Trophoblast cell (in vitro differentiated cells and primary cell): ENCODE measurements around the gene GNAL.
A peak's percentile ranks its signal among the peaks of the same experiment; 100 is the strongest.
"Not testable (repeated sequence)": the region's sequence is repeated elsewhere in the genome, so short reads cannot be mapped to it uniquely, and the experiment has no call there.

ENCODE experiments used
- DNase-seq, 2 donors: peaks; one replicate each; pipeline ENCODE4 v3.0.0-alpha.2; 2016
- H2AFZ ChIP-seq: 2 replicates; pipeline ENCODE4 v1.6.1; 2013; ENCODE audit warnings: low read length, moderate library complexity, mild to moderate bottlenecking; ENCODE audit not compliant: insufficient read depth, poor library complexity
- H2AK5ac ChIP-seq: 2 replicates; pipeline ENCODE4 v1.6.1; 2013; ENCODE audit warnings: mild to moderate bottlenecking, low read length
- H2BK120ac ChIP-seq: 2 replicates; pipeline ENCODE4 v1.6.1; 2013; ENCODE audit warnings: low read length, mild to moderate bottlenecking, moderate library complexity; ENCODE audit not compliant: insufficient read depth, poor library complexity
- H2BK12ac ChIP-seq: 2 replicates; pipeline ENCODE4 v1.6.1; 2013; ENCODE audit warnings: mild to moderate bottlenecking, low read length, moderate library complexity
- H2BK5ac ChIP-seq: 2 replicates; pipeline ENCODE4 v1.6.1; 2013; ENCODE audit warnings: low read length, low read depth, moderate library complexity, mild to moderate bottlenecking; ENCODE audit not compliant: poor library complexity
- H3K14ac ChIP-seq: 2 replicates; pipeline ENCODE4 v1.6.1; 2013; ENCODE audit warnings: mild to moderate bottlenecking, low read length
- H3K18ac ChIP-seq: 2 replicates; pipeline ENCODE4 v1.6.1; 2013; ENCODE audit warnings: mild to moderate bottlenecking, low read length
- H3K23ac ChIP-seq: 2 replicates; pipeline ENCODE4 v1.6.1; 2013; ENCODE audit warnings: low read length
- H3K27ac ChIP-seq: 2 replicates; pipeline ENCODE4 v1.5.1; 2013; ENCODE audit warnings: low read depth, mild to moderate bottlenecking, inconsistent platforms, low read length, moderate library complexity
- H3K27me3 ChIP-seq: 2 replicates; pipeline ENCODE4 v1.6.1; 2013; ENCODE audit warnings: inconsistent platforms, mild to moderate bottlenecking, low read length, moderate library complexity; ENCODE audit not compliant: insufficient read depth
- H3K36me3 ChIP-seq, 2 experiments: 1 replicate in 1 of 2; 2 replicates in 1 of 2; pipeline ENCODE4 v1.6.1; 2013; ENCODE audit warnings: low read length in 2 of 2, mild to moderate bottlenecking in 2 of 2, moderate library complexity in 1 of 2; ENCODE audit not compliant: insufficient read depth in 2 of 2, control insufficient read depth in 1 of 2
- H3K4ac ChIP-seq: 2 replicates; pipeline ENCODE4 v1.6.1; 2013; ENCODE audit warnings: low read depth, mild to moderate bottlenecking, low read length, moderate library complexity
- H3K4me1 ChIP-seq, 2 experiments: 1 replicate in 1 of 2; 2 replicates in 1 of 2; pipeline ENCODE4 v1.6.1; 2013; ENCODE audit warnings: low read length in 2 of 2, mild to moderate bottlenecking in 2 of 2, moderate library complexity in 1 of 2; ENCODE audit not compliant: insufficient read depth in 2 of 2, control insufficient read depth in 1 of 2
- H3K4me2 ChIP-seq: 2 replicates; pipeline ENCODE4 v1.6.1; 2013; ENCODE audit warnings: inconsistent platforms, mild to moderate bottlenecking, low read length, moderate library complexity
- H3K4me3 ChIP-seq: 2 replicates; pipeline ENCODE4 v1.5.1; 2013; ENCODE audit warnings: mild to moderate bottlenecking, low read depth, low read length, inconsistent platforms
- H3K79me1 ChIP-seq: one replicate; pipeline ENCODE4 v1.6.1; 2013; ENCODE audit warnings: low read length
- H3K79me2 ChIP-seq: 2 replicates; pipeline ENCODE4 v1.6.1; 2013; ENCODE audit warnings: low read length, mild to moderate bottlenecking; ENCODE audit not compliant: control insufficient read depth, insufficient read depth, poor library complexity
- H3K9ac ChIP-seq: 2 replicates; pipeline ENCODE4 v1.6.1; 2013; ENCODE audit warnings: mild to moderate bottlenecking, low read length
- H3K9me3 ChIP-seq: 2 replicates; pipeline ENCODE4 v1.6.1; 2013; ENCODE audit warnings: low read depth, mild to moderate bottlenecking, control low read depth, inconsistent platforms, low read length; ENCODE audit not compliant: insufficient read depth
- H4K12ac ChIP-seq: 2 replicates; pipeline ENCODE4 v1.6.1; 2013; ENCODE audit warnings: low read depth, mild to moderate bottlenecking, low read length, moderate library complexity
- H4K8ac ChIP-seq: 2 replicates; pipeline ENCODE4 v1.6.1; 2013; ENCODE audit warnings: low read depth, mild to moderate bottlenecking, low read length, moderate library complexity
- H4K91ac ChIP-seq: one replicate; pipeline ENCODE4 v1.6.1; 2013; ENCODE audit warnings: low read depth, mild to moderate bottlenecking, low read length, moderate library complexity
- WGBS: extraction: QIAGEN DNeasy Blood & Tissue Kit; methylation state at CpG from one replicate; pipeline ENCODE4 v1.1.7; 2013; ENCODE audit warnings: missing lambda C conversion rate; ENCODE audit not compliant: insufficient read length, insufficient coverage; ENCODE audit errors: extremely low coverage; 5-methylcytosine and 5-hydroxymethylcytosine counted together

Gene GNAL

GRCh38 chr18:11689669-11690565 lies 853 bp downstream of the GNAL start:
- H2BK120ac ChIP-seq: no peak overlapping the region
- no peak overlapping the region for H2BK5ac ChIP-seq
- no peaks in the 10 kb centered on the region for H3K36me3 ChIP-seq
- no peak overlapping the region for H3K4ac ChIP-seq
- H3K14ac ChIP-seq: no peak overlapping the region
- H3K4me1 ChIP-seq: peaks cover 8 to 11% of the 10 kb centered on the region in 2 experiments
- H3K27me3 ChIP-seq: peaks cover 8% of the 10 kb centered on the region
- no peak overlapping the region for H3K18ac ChIP-seq
- H3K27ac ChIP-seq: no peak overlapping the region
- no CpG with 5 or more reads among the region's 72 CpGs for WGBS
- no peaks in the 10 kb centered on the region for H3K79me1 ChIP-seq
- no peak overlapping the region for H4K12ac ChIP-seq
- peak overlapping the region; percentile 72 for H2AFZ ChIP-seq
- H2AK5ac ChIP-seq: no peak overlapping the region
- no peak overlapping the region for H3K23ac ChIP-seq
- H3K4me2 ChIP-seq: peak overlapping the region; percentile 86
- DNase-seq: peak in 1 of 2 donors; percentile 40
- no peaks in the 10 kb centered on the region for H3K9me3 ChIP-seq
- H4K91ac ChIP-seq: no peak overlapping the region
- H2BK12ac ChIP-seq: no peak overlapping the region
- no peak overlapping the region for H4K8ac ChIP-seq
- H3K4me3 ChIP-seq: peak overlapping the region; percentile 65
- no peak overlapping the region for H3K9ac ChIP-seq
- no peaks in the 10 kb centered on the region for H3K79me2 ChIP-seq

DNA sequence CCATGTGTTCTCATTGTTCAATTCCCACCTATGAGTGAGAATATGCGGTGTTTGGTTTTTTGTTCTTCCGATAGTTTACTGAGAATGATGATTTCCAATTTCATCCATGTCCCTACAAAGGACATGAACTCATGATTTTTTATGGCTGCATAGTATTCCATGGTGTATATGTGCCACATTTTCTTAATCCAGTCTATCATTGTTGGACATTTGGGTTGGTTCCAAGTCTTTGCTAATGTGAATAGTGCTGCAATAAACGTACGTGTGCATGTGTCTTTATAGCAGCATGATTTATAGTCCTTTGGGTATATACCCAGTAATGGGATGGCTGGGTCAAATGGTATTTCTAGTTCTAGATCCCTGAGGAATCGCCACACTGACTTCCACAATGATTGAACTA lies 1.6 kb downstream of the GNAL start:
- H2AFZ ChIP-seq, H2BK120ac ChIP-seq, H4K12ac ChIP-seq, H4K91ac ChIP-seq, H3K4me3 ChIP-seq, H3K27ac ChIP-seq, H3K36me3 ChIP-seq, H4K8ac ChIP-seq, H3K79me1 ChIP-seq, H3K18ac ChIP-seq, H2AK5ac ChIP-seq, H3K23ac ChIP-seq, H3K4ac ChIP-seq, H2BK12ac ChIP-seq, H3K14ac ChIP-seq, H3K9ac ChIP-seq, H3K9me3 ChIP-seq, H3K4me2 ChIP-seq, H3K27me3 ChIP-seq, H3K79me2 ChIP-seq, DNase-seq, H2BK5ac ChIP-seq: not testable (repeated sequence)
- H3K4me1 ChIP-seq: peaks cover 8 to 11% of the 10 kb centered on the region in 2 experiments
- WGBS: no CpG with 5 or more reads among the region's 5 CpGs

DNA sequence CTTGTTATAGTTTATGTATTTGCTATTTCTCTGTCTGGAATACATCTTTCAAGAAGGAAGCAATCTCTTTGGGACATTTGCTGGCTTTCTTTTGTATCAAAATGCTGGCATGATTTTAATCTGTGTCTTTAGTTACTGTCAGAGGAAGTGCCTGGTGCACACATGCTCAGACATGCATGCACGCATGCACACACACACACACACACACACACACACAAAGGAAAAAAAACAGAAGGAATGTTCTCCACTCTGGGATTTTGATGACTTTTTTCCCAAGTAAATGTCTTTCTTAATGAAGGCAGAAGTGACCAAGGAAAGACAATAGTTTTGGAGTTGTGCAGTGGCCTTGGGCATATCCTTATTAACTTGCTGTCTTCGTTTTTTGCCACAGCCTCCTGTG lies 6.7 kb downstream of the GNAL start:
- H2BK5ac ChIP-seq: no peak overlapping the region
- no peak overlapping the region for H3K27ac ChIP-seq
- no peak overlapping the region for H2BK12ac ChIP-seq
- H2AFZ ChIP-seq: no peak overlapping the region
- WGBS: no CpG with 5 or more reads among the region's 2 CpGs
- H3K79me2 ChIP-seq: no peaks in the 10 kb centered on the region
- H4K8ac ChIP-seq: no peak overlapping the region
- no peak overlapping the region for H3K4me2 ChIP-seq
- H3K36me3 ChIP-seq: no peaks in the 10 kb centered on the region
- H3K18ac ChIP-seq: no peak overlapping the region
- no peaks in the 10 kb centered on the region for H3K79me1 ChIP-seq
- H4K91ac ChIP-seq: no peak overlapping the region
- no peak overlapping the region for H4K12ac ChIP-seq
- no peaks in the 10 kb centered on the region for H3K4me1 ChIP-seq
- H2BK120ac ChIP-seq: no peak overlapping the region
- H3K9me3 ChIP-seq: no peaks in the 10 kb centered on the region
- no peaks in the 10 kb centered on the region for H3K27me3 ChIP-seq
- H2AK5ac ChIP-seq: no peak overlapping the region
- no peak overlapping the region for H3K9ac ChIP-seq
- no peak overlapping the region for H3K4me3 ChIP-seq
- H3K4ac ChIP-seq: no peak overlapping the region
- DNase-seq: no peak
- H3K14ac ChIP-seq: no peak overlapping the region
- H3K23ac ChIP-seq: no peak overlapping the region

DNA sequence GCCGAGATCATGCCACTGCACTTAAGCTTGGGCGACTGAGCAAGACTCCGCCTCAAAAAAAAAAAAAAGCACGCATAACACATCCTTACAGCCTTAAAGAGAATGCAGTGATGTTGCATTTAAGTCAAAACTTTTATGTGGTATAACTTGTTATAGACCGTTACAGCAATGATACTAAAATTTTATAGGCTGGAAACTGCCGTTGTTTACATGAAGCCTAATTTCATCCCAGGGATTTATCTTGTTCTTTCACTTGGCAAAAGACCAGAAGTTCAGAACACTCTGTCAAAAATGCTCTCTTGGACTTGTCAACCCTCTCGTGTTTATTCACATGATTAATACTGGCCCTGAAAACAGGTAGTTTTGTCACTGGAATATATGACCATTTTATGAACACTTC lies 7.4 kb downstream of the GNAL start:
- Histone ChIP-seq H3K4me1 (no peaks in the 10 kb centered on the region), H3K9ac (no peak overlapping the region), H3K18ac (no peak overlapping the region), H4K12ac (no peak overlapping the region), H3K4ac (no peak overlapping the region), H3K4me3 (no peak overlapping the region), H3K27ac (no peak overlapping the region), H3K9me3 (no peaks in the 10 kb centered on the region), H3K14ac (no peak overlapping the region), H3K23ac (no peak overlapping the region), H4K8ac (no peak overlapping the region), H2BK120ac (no peak overlapping the region), H3K79me1 (no peaks in the 10 kb centered on the region), H2AFZ (no peak overlapping the region), H4K91ac (no peak overlapping the region), H3K36me3 (no peaks in the 10 kb centered on the region), H2BK12ac (no peak overlapping the region), H3K27me3 (no peaks in the 10 kb centered on the region), H3K79me2 (no peaks in the 10 kb centered on the region), H2BK5ac (no peak overlapping the region), H2AK5ac (no peak overlapping the region), H3K4me2 (no peak overlapping the region)
- WGBS: no CpG with 5 or more reads among the region's 7 CpGs
- DNase-seq: no peak
